ENCODE data around the gene DEUP1. TPM values are rescaled to one million over a fixed set of nuclear protein-coding genes. Genes with fewer than 3 reads are reported as not detected.

Gene DEUP1
- total and polyA plus RNA-seq, 4 donors, result 0.09 to 0.19 TPM; not detected in 2

- H3K27me3 ChIP-seq (ENCODE audit: control insufficient read depth in 4 of 4, insufficient read depth in 4 of 4, low read length in 3 of 4), result no peaks in the 10 kb centered on the region
- no peak overlapping the region for H3K4me3 ChIP-seq (ENCODE audit: low read depth in 1 of 3, low read length in 3 of 3)
- no peak overlapping the region for H3K27ac ChIP-seq (ENCODE audit: low read depth in 1 of 2, low read length in 2 of 2)
- no peaks in the 10 kb centered on the region for H3K4me1 ChIP-seq (ENCODE audit: control insufficient read depth in 4 of 4, insufficient read depth in 4 of 4, low read length in 3 of 4)
- WGBS, result 86% methylated on average over 1 of the region's 1 CpG
- no peaks in the 10 kb centered on the region for H3K9me3 ChIP-seq (ENCODE audit: control insufficient read depth in 4 of 4, low read length in 3 of 4)
- H3K36me3 ChIP-seq (ENCODE audit: control insufficient read depth in 4 of 4, insufficient read depth in 3 of 4, low read depth in 1 of 4, low read length in 3 of 4), result no peaks in the 10 kb centered on the region
- H3K9ac ChIP-seq (ENCODE audit: low read depth in 1 of 2, low read length in 2 of 2), result no peak overlapping the region
- DNase-seq (ENCODE audit: low spot score), result no peak
- TF ChIP-seq TAF1 (conservative IDR thresholded peaks at IDR 0.05) (no peak), HNF4A (conservative IDR thresholded peaks at IDR 0.05) (no peak), RXRA (IDR thresholded peaks at IDR 0.05) (no peak), JUND (IDR thresholded peaks at IDR 0.05) (no peak)
- TF ChIP-seq, protein P1, sequence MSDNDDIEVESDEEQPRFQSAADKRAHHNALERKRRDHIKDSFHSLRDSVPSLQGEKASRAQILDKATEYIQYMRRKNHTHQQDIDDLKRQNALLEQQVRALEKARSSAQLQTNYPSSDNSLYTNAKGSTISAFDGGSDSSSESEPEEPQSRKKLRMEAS (IDR thresholded peaks at IDR 0.05), result no peak
- TF ChIP-seq, protein P2, sequence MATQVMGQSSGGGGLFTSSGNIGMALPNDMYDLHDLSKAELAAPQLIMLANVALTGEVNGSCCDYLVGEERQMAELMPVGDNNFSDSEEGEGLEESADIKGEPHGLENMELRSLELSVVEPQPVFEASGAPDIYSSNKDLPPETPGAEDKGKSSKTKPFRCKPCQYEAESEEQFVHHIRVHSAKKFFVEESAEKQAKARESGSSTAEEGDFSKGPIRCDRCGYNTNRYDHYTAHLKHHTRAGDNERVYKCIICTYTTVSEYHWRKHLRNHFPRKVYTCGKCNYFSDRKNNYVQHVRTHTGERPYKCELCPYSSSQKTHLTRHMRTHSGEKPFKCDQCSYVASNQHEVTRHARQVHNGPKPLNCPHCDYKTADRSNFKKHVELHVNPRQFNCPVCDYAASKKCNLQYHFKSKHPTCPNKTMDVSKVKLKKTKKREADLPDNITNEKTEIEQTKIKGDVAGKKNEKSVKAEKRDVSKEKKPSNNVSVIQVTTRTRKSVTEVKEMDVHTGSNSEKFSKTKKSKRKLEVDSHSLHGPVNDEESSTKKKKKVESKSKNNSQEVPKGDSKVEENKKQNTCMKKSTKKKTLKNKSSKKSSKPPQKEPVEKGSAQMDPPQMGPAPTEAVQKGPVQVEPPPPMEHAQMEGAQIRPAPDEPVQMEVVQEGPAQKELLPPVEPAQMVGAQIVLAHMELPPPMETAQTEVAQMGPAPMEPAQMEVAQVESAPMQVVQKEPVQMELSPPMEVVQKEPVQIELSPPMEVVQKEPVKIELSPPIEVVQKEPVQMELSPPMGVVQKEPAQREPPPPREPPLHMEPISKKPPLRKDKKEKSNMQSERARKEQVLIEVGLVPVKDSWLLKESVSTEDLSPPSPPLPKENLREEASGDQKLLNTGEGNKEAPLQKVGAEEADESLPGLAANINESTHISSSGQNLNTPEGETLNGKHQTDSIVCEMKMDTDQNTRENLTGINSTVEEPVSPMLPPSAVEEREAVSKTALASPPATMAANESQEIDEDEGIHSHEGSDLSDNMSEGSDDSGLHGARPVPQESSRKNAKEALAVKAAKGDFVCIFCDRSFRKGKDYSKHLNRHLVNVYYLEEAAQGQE (IDR thresholded peaks at IDR 0.05), result no peak
Observed at GRCh38 chr11:93291110-93291509, 39.4 kb upstream of the DEUP1 start.

- no peaks in the 10 kb centered on the region for H3K4me1 ChIP-seq (ENCODE audit: control insufficient read depth in 4 of 4, insufficient read depth in 4 of 4, low read length in 3 of 4)
- no peak for DNase-seq (ENCODE audit: low spot score)
- no peak for TF ChIP-seq ATF3 (IDR thresholded peaks at IDR 0.05)
- no peak for TF ChIP-seq HNF4G (IDR thresholded peaks at IDR 0.05)
- TF ChIP-seq EGR1 (IDR thresholded peaks at IDR 0.05; ENCODE audit: low read depth in 2 of 2), result no peak
- no peak for TF ChIP-seq TAF1 (conservative IDR thresholded peaks at IDR 0.05)
- TF ChIP-seq HNF4A (conservative IDR thresholded peaks at IDR 0.05), result no peak
- TF ChIP-seq, protein P1 (IDR thresholded peaks at IDR 0.05), result no peak
- TF ChIP-seq GABPA (IDR thresholded peaks at IDR 0.05 in 1 of 2, conservative IDR thresholded peaks at IDR 0.05 in 1 of 2), result no peak
- TF ChIP-seq JUND (IDR thresholded peaks at IDR 0.05), result no peak
- TF ChIP-seq SP1 (IDR thresholded peaks at IDR 0.05), result no peak
- no peak for TF ChIP-seq NR2F2 (IDR thresholded peaks at IDR 0.05)
- no peak for TF ChIP-seq YY1 (IDR thresholded peaks at IDR 0.05)
- H3K9ac ChIP-seq (ENCODE audit: low read depth in 1 of 2, low read length in 2 of 2), result no peak overlapping the region
- H3K27ac ChIP-seq (ENCODE audit: low read depth in 1 of 2, low read length in 2 of 2), result no peak overlapping the region
- H3K27me3 ChIP-seq (ENCODE audit: control insufficient read depth in 4 of 4, insufficient read depth in 4 of 4, low read length in 3 of 4), result no peaks in the 10 kb centered on the region
- H3K36me3 ChIP-seq (ENCODE audit: control insufficient read depth in 4 of 4, insufficient read depth in 3 of 4, low read depth in 1 of 4, low read length in 3 of 4), result no peaks in the 10 kb centered on the region
- H3K9me3 ChIP-seq (ENCODE audit: control insufficient read depth in 4 of 4, low read length in 3 of 4), result no peaks in the 10 kb centered on the region
- 79% methylated on average over 1 of the region's 1 CpG for WGBS
- no peak overlapping the region for H3K4me3 ChIP-seq (ENCODE audit: low read depth in 1 of 3, low read length in 3 of 3)
Observed at GRCh38 chr11:93291898-93292297, 38.6 kb upstream of the DEUP1 start.

GRCh38 chr11:93295921-93296575 lies 34.5 kb upstream of the DEUP1 start:
- Histone ChIP-seq H3K9me3 (ENCODE audit: control insufficient read depth in 4 of 4, low read length in 3 of 4) (no peaks in the 10 kb centered on the region), H3K27me3 (ENCODE audit: control insufficient read depth in 4 of 4, insufficient read depth in 4 of 4, low read length in 3 of 4) (no peaks in the 10 kb centered on the region), H3K4me1 (ENCODE audit: control insufficient read depth in 4 of 4, insufficient read depth in 4 of 4, low read length in 3 of 4) (no peaks in the 10 kb centered on the region), H3K9ac (ENCODE audit: low read depth in 1 of 2, low read length in 2 of 2) (no peak overlapping the region), H3K36me3 (ENCODE audit: control insufficient read depth in 4 of 4, insufficient read depth in 3 of 4, low read depth in 1 of 4, low read length in 3 of 4) (no peaks in the 10 kb centered on the region), H3K4me3 (ENCODE audit: low read depth in 1 of 3, low read length in 3 of 3) (no peak overlapping the region), H3K27ac (ENCODE audit: low read depth in 1 of 2, low read length in 2 of 2) (no peak overlapping the region)
- DNase-seq (ENCODE audit: low spot score), result no peak
- TF ChIP-seq NR2F2 (IDR thresholded peaks at IDR 0.05) (no peak), YY1 (IDR thresholded peaks at IDR 0.05) (no peak), CTCF (IDR thresholded peaks at IDR 0.05; ENCODE audit: low read depth, low read length, missing input control) (no peak)
- TF ChIP-seq, protein P1 (IDR thresholded peaks at IDR 0.05), result no peak
- 91% methylated on average over 4 of the region's 4 CpGs for WGBS

All from liver (tissue), 9 donors.